ENCODE measurements around the gene IPO13.
A peak's percentile ranks its signal among the peaks of the same experiment; 100 is the strongest.

Gene IPO13

DNA sequence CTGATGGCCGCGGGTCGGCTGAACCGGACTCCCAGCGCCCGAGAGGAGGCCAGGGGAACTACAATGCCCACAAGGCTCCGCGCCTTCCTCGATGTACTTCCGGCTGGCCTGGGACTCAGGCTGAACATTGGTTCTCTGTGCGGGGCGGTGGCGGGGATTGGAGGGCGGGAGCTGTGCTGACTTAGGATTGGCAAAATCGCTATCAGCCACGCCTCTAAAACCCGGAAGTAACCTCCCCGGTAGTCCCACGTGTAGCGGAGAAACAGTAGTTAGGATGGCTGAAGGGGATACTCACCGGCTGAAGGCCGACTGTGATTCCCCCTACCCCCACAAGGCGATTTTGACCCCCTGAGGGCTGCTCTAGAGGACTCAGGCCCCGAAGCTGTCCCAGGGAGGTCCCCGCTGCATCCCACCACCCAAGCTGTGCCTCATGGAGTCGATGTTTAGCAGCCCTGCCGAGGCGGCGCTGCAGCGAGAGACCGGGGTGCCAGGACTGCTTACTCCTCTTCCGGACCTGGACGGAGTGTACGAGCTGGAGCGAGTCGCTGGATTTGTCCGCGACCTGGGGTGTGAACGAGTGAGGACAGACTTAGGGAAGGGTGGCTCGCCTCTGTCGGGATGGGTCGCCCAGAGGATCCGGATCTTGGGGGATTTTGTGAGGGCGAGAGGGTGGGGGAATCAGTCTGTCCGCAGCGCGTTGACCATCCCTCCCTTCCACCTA lies 23.2 kb downstream of the IPO13 start, which contains the start of gene DPH2:
DPH2 (plus strand) TSS at position 265 of the 721 bp plus-strand sequence; CDS start at position 431, 166 bp downstream.
- Mint-ChIP-seq H3K4me1 (peaks cover 23 to 40% of the 10 kb centered on the region in 2 donors), H3K4me3 (peak within 1 kb of the TSS; percentile 94 to 95), H3K36me3 (peaks cover 26 to 31% of the 10 kb centered on the region in 2 donors), H3K27me3 (no peaks in the 10 kb centered on the region), H3K9me3 (no peaks in the 10 kb centered on the region), H3K27ac (peak within 1 kb of the TSS; percentile 94)
- ATAC-seq (replicated peaks) (peak; percentile 91), DNase-seq (peak; percentile 88)

- Mint-ChIP-seq H3K27me3 (no peaks in the 10 kb centered on the region), H3K4me3 (peak overlapping the region; percentile 94 to 95), H3K4me1 (peaks cover 23 to 40% of the 10 kb centered on the region in 2 donors), H3K27ac (peak overlapping the region; percentile 94), H3K9me3 (no peaks in the 10 kb centered on the region), H3K36me3 (peaks cover 26 to 31% of the 10 kb centered on the region in 2 donors)
- DNase-seq (no peak), ATAC-seq (replicated peaks) (no peak)
Observed at GRCh38 chr1:43970502-43970901, 23.8 kb downstream of the IPO13 start.

- ATAC-seq (replicated peaks) (no peak), DNase-seq (no peak)
- H3K27me3 Mint-ChIP-seq: no peaks in the 10 kb centered on the region
- peak overlapping the region; percentile 94 for H3K27ac Mint-ChIP-seq
- H3K4me1 Mint-ChIP-seq: peaks cover 26 to 44% of the 10 kb centered on the region in 2 donors
- peak overlapping the region; percentile 94 to 95 for H3K4me3 Mint-ChIP-seq
- H3K36me3 Mint-ChIP-seq: peaks cover 26 to 32% of the 10 kb centered on the region in 2 donors
- H3K9me3 Mint-ChIP-seq: no peaks in the 10 kb centered on the region
Observed at GRCh38 chr1:43970911-43971310, 24.2 kb downstream of the IPO13 start.

GRCh38 chr1:43971336-43971980 lies 24.7 kb downstream of the IPO13 start:
- Mint-ChIP-seq H3K27me3 (no peaks in the 10 kb centered on the region), H3K27ac (no peak overlapping the region), H3K4me1 (peaks cover 29 to 50% of the 10 kb centered on the region in 2 donors), H3K4me3 (peak overlapping the region; percentile 94 to 95), H3K9me3 (no peaks in the 10 kb centered on the region), H3K36me3 (peaks cover 30 to 38% of the 10 kb centered on the region in 2 donors)
- no peak for ATAC-seq (replicated peaks)
- no peak for DNase-seq

DNA sequence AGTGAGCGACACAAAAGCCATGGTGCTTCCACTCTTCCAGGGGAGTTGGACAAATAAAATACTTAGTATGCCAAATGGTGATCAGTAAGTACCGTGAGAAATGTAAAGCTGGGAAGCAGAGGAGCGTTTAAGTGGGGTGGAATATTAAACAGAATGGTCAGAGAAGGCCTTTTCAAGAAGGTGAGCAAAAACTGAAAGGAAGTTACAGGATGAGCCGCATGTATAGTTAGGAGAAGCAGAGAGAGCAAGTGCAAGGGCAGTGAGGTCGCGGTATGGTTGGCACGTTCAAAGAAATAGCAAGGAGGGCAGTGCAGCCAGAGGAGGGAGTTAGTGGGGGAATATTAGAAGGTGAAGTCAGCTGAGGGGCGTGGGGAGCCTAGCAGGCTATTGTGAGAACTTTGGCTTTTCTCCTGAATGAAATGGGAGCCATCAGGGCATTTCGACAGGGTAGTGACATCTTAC lies 27.3 kb downstream of the IPO13 start:
- H3K4me1 Mint-ChIP-seq: peaks cover 51 to 75% of the 10 kb centered on the region in 2 donors
- H3K9me3 Mint-ChIP-seq: no peaks in the 10 kb centered on the region
- peak overlapping the region; percentile 91 to 93 for H3K4me3 Mint-ChIP-seq
- no peaks in the 10 kb centered on the region for H3K27me3 Mint-ChIP-seq
- DNase-seq (no peak), ATAC-seq (replicated peaks) (no peak)
- peak overlapping the region; percentile 96 for H3K27ac Mint-ChIP-seq
- H3K36me3 Mint-ChIP-seq: peaks cover 37 to 45% of the 10 kb centered on the region in 2 donors

DNA sequence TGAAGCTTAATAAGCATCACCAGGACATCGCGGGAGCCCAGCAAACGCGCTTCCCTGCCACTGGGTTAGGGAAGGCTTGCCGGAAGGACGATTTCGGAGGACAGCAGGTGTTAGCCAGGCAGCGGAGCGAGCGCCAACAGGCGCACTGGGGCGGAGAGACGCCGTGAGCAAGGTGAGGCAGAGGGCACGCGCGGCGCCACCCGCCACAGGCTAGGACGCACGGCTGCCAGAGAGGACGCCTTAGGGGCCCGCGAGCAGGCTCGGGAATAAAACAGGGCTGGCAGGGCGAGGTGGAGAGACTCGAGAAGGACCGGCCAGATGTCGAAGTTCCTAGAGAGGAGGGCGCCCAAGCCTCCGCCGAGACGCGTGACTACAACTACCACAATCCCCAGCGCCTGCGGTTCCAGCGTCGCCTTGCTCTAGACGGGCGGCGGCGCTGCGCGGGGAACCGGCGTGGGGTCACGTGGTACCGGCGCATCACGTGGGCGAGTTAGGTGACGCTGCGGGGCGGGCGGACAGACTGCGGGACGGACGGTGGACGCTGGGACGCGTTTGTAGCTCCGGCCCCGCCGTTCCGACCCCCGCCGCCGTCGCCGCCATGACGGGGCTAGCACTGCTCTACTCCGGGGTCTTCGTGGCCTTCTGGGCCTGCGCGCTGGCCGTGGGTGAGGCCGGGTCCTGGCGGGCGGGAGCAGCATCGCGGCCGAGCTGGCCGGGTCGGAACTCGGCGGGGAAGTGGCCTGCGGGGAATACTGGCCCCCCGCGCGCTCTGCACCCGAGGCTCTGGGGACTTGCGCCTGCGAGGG lies 27.9 kb downstream of the IPO13 start, which contains the start of gene ATP6V0B:
ATP6V0B (plus strand) TSS at position 518 of the 806 bp plus-strand sequence; CDS start at position 599, 81 bp downstream.
- H3K27ac Mint-ChIP-seq: peak within 1 kb of the TSS; percentile 96
- peaks cover 51 to 68% of the 10 kb centered on the region in 2 donors for H3K4me1 Mint-ChIP-seq
- ATAC-seq (replicated peaks): peak; percentile 78 to 80
- peaks cover 37 to 45% of the 10 kb centered on the region in 2 donors for H3K36me3 Mint-ChIP-seq
- no peaks in the 10 kb centered on the region for H3K9me3 Mint-ChIP-seq
- H3K4me3 Mint-ChIP-seq: peak within 1 kb of the TSS; percentile 91 to 93
- DNase-seq: peak; percentile 92
- H3K27me3 Mint-ChIP-seq: no peaks in the 10 kb centered on the region

- H3K36me3 Mint-ChIP-seq: peaks cover 37 to 46% of the 10 kb centered on the region in 2 donors
- H3K27me3 Mint-ChIP-seq: no peaks in the 10 kb centered on the region
- peak; percentile 24 to 38 for ATAC-seq (replicated peaks)
- H3K9me3 Mint-ChIP-seq: no peaks in the 10 kb centered on the region
- H3K4me3 Mint-ChIP-seq: peak overlapping the region; percentile 91 to 93
- peak overlapping the region; percentile 96 for H3K27ac Mint-ChIP-seq
- H3K4me1 Mint-ChIP-seq: peaks cover 53 to 68% of the 10 kb centered on the region in 2 donors
- no peak for DNase-seq
Observed at GRCh38 chr1:43975249-43975961, 28.7 kb downstream of the IPO13 start.

GRCh38 chr1:43976045-43976444 lies 29.3 kb downstream of the IPO13 start:
- Mint-ChIP-seq H3K27ac (peak overlapping the region; percentile 96), H3K4me3 (peak overlapping the region; percentile 91 to 93), H3K27me3 (no peaks in the 10 kb centered on the region), H3K36me3 (peaks cover 40 to 51% of the 10 kb centered on the region in 2 donors), H3K9me3 (no peaks in the 10 kb centered on the region), H3K4me1 (peaks cover 53 to 68% of the 10 kb centered on the region in 2 donors)
- no peak for DNase-seq
- ATAC-seq (replicated peaks): no peak

GRCh38 chr1:43976890-43977289 lies 30.1 kb downstream of the IPO13 start:
- DNase-seq: no peak
- Mint-ChIP-seq H3K27ac (no peak overlapping the region), H3K36me3 (peaks cover 42 to 50% of the 10 kb centered on the region in 2 donors), H3K27me3 (no peaks in the 10 kb centered on the region), H3K9me3 (no peaks in the 10 kb centered on the region), H3K4me3 (peak overlapping the region; percentile 0 to 44), H3K4me1 (peaks cover 49 to 62% of the 10 kb centered on the region in 2 donors)
- no peak for ATAC-seq (replicated peaks)

GRCh38 chr1:43977376-43978263 lies 30.9 kb downstream of the IPO13 start:
- H3K4me3 Mint-ChIP-seq: peak overlapping the region; percentile 44 to 73
- peaks cover 43 to 46% of the 10 kb centered on the region in 2 donors for H3K36me3 Mint-ChIP-seq
- no peak overlapping the region for H3K27ac Mint-ChIP-seq
- DNase-seq (no peak), ATAC-seq (replicated peaks) (no peak)
- H3K9me3 Mint-ChIP-seq: no peaks in the 10 kb centered on the region
- H3K4me1 Mint-ChIP-seq: peaks cover 50 to 62% of the 10 kb centered on the region in 2 donors
- no peaks in the 10 kb centered on the region for H3K27me3 Mint-ChIP-seq

DNA sequence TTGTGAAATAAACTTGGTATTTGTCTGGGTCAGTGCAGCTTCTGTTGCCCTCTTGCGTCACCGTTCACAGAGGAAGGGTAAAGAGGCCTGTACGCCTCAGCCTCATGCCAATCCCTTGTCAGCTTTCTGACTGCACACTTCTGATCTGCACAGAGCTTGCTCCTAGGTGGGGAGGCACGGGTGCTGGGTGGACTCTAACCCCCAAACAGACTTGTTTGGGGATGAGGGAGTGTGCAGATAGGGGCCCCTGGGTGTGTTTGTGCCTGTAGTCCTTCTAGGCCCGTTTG lies 31.5 kb downstream of the IPO13 start:
- H3K4me3 Mint-ChIP-seq: peak overlapping the region; percentile 44 to 73
- H3K36me3 Mint-ChIP-seq: peaks cover 46 to 51% of the 10 kb centered on the region in 2 donors
- no peak overlapping the region for H3K27ac Mint-ChIP-seq
- H3K27me3 Mint-ChIP-seq: no peaks in the 10 kb centered on the region
- no peaks in the 10 kb centered on the region for H3K9me3 Mint-ChIP-seq
- ATAC-seq (replicated peaks): no peak
- peaks cover 51 to 66% of the 10 kb centered on the region in 2 donors for H3K4me1 Mint-ChIP-seq
- no peak for DNase-seq

DNA sequence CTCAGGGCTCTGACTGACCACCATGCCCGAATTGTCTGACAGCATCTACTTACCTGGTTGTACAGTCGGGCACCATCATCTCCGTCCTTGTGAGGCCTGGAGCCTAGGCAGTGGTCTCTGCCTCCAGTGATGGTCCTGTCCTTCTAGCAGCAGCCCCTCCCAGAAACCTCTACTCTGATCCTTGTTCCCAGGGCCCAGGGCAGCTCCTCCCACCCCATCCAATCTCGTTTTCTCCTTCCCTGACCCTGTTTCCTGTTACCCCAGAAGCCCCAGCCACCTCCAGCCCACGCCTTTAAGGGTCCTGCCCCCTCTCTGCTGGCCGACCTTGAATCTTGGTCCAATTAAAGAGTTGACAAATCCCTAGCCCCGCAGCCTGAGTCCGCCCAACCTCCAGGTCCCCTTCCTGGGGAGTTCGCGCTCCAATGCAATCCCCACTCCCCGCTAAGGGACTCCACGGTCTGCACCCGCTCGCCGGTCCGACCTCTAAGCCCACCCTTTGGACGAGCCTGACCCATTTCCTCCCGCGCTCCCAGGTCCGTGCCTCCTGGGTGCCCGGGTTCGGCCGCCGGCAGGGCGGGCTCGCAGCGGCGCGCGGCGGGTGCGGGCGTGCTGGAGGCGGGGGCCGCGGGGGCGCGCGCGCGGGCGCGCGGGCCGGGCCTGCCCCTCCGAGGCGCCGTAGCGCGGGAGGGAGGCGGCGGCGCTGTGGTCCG lies 32.0 kb downstream of the IPO13 start, which contains the start of gene B4GALT2:
B4GALT2 (plus strand) TSS at position 660 of the 710 bp plus-strand sequence. CDS start 1,951 bp downstream, outside the sequence.
- peak within 1 kb of the TSS; percentile 84 to 87 for H3K4me3 Mint-ChIP-seq
- ATAC-seq (replicated peaks) (peak; percentile 8 to 18), DNase-seq (no peak)
- H3K9me3 Mint-ChIP-seq: no peaks in the 10 kb centered on the region
- peaks cover 50 to 62% of the 10 kb centered on the region in 2 donors for H3K4me1 Mint-ChIP-seq
- no peaks in the 10 kb centered on the region for H3K27me3 Mint-ChIP-seq
- peaks cover 47 to 51% of the 10 kb centered on the region in 2 donors for H3K36me3 Mint-ChIP-seq
- H3K27ac Mint-ChIP-seq: peak within 1 kb of the TSS; percentile 85
